Measurements from ENCODE around the gene HTT. TPM values are rescaled to one million over a fixed set of nuclear protein-coding genes. Genes with fewer than 3 reads are reported as not detected.

The HTT gene
- total and polyA plus RNA-seq, 10 of the 15 experiments (the other 5 are each of a cell fraction or from before 2014, with no cell fraction given) = 3.3 to 113 (median 43.3) TPM

DNA sequence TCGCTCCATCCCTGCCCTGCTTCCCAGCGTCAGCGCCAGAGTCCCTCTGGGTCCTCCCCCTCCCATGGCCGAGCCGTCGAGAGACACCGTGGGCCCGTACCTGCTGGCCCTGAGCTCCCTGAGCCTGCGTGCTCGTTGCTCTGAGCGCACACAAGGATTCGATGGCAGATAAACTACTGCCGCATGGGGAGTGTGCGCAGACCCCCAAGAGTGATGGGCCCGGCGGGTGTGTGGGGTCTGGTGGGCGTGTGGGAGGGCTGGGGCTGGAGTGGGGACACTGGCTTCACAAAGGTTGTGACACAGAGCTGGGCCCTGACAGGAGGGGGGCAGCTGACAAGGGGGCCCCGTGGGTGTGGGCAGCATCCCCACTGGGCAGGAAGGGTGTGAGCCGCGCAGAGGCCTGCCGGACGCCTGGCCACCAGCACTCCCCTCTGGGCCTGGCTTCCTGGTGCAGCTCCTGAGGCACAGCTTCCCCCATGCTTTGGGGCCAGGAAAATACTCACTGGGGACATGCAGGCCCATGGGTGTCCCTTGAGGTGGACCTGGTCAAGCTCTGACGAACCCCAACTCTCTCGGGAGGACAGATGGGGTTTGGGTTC, 213.6 kb downstream of the HTT start (continued):
- no peak for TF ChIP-seq EP300 (IDR thresholded peaks at IDR 0.05; ENCODE audit: borderline replicate concordance in 1 of 2, control insufficient read depth in 1 of 2, low read depth in 2 of 2, low read length in 2 of 2)
- TF ChIP-seq, protein P1, sequence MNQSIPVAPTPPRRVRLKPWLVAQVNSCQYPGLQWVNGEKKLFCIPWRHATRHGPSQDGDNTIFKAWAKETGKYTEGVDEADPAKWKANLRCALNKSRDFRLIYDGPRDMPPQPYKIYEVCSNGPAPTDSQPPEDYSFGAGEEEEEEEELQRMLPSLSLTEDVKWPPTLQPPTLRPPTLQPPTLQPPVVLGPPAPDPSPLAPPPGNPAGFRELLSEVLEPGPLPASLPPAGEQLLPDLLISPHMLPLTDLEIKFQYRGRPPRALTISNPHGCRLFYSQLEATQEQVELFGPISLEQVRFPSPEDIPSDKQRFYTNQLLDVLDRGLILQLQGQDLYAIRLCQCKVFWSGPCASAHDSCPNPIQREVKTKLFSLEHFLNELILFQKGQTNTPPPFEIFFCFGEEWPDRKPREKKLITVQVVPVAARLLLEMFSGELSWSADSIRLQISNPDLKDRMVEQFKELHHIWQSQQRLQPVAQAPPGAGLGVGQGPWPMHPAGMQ (IDR thresholded peaks at IDR 0.05; ENCODE audit: borderline replicate concordance) = no peak
- no peak for TF ChIP-seq ZZZ3 (IDR thresholded peaks at IDR 0.05; ENCODE audit: control insufficient read depth, insufficient read length, low read depth)
- TF ChIP-seq NFXL1 (IDR thresholded peaks at IDR 0.05; ENCODE audit: borderline replicate concordance) = no peak
- no peak for TF ChIP-seq HDAC2 (IDR thresholded peaks at IDR 0.05)
- TF ChIP-seq SMC3 (IDR thresholded peaks at IDR 0.05; ENCODE audit: borderline replicate concordance, low read length) = no peak

DNA sequence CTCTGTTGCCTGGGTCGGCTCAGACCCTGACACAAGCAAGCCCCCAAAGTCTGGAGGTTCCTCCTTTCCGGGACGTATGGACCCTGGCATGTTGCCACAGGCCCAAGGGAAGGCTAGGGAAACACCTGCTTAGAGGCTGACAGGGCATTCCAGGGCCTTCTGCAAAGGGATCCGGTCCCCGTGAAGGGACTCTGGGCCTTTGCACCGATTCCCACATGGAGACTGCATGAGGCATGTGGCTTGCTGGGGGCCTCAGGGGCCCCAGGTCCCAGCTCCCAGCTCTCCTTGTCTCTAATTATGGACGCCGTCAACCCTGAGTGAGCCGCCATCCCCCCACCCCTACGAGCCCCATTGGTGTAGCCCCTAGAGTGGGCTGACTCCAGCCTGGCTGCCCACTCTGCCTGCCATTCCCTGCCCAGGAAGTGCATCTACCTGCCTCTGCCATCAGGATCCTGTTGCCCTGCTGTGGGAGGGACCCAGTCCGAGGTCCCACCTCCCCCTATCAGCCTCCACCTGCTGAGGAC, 214.2 kb downstream of the HTT start:
- in situ Hi-C loops (cut with MboI) (no loop called here), intact Hi-C loops (cut with micrococcal nuclease; ENCODE audit: unreplicated experiment) (no loop called here)
- CTCF ChIA-PET = no interaction called here

More for the DNA sequence above, 214.2 kb downstream of the HTT start:
- H3K27ac ChIP-seq (ENCODE audit: control insufficient read depth, insufficient read depth) = no peak overlapping the region
- H3K4me1 ChIP-seq (ENCODE audit: control insufficient read depth, insufficient read depth, low read length) = peaks cover 25% of the 10 kb centered on the region
- peaks cover 2 to 7% of the 10 kb centered on the region in 2 experiments; a peak in 2 of 4 replicates for H3K27me3 ChIP-seq (replicated peaks in 1 of 2; ENCODE audit: control insufficient read depth in 2 of 2, insufficient read depth in 2 of 2, low read length in 1 of 2)
- no TSS peak for BruUV-seq (replicated peaks)
- H3K36me3 ChIP-seq (ENCODE audit: control insufficient read depth in 2 of 2, insufficient read depth in 2 of 2, low read length in 1 of 2) = no peaks in the 10 kb centered on the region
- TF ChIP-seq MYC (IDR thresholded peaks at IDR 0.05; ENCODE audit: insufficient read depth, insufficient read length, insufficient replicate concordance, low read length, severe bottlenecking) (no peak), CREB1 (IDR thresholded peaks at IDR 0.05; ENCODE audit: low read depth) (no peak), POU2F2 (IDR thresholded peaks at IDR 0.05; ENCODE audit: borderline replicate concordance, low read depth, low read length) (no peak), IRF4 (IDR thresholded peaks at IDR 0.05; ENCODE audit: low read depth, low read length) (no peak)
- TF ChIP-seq, protein P2, sequence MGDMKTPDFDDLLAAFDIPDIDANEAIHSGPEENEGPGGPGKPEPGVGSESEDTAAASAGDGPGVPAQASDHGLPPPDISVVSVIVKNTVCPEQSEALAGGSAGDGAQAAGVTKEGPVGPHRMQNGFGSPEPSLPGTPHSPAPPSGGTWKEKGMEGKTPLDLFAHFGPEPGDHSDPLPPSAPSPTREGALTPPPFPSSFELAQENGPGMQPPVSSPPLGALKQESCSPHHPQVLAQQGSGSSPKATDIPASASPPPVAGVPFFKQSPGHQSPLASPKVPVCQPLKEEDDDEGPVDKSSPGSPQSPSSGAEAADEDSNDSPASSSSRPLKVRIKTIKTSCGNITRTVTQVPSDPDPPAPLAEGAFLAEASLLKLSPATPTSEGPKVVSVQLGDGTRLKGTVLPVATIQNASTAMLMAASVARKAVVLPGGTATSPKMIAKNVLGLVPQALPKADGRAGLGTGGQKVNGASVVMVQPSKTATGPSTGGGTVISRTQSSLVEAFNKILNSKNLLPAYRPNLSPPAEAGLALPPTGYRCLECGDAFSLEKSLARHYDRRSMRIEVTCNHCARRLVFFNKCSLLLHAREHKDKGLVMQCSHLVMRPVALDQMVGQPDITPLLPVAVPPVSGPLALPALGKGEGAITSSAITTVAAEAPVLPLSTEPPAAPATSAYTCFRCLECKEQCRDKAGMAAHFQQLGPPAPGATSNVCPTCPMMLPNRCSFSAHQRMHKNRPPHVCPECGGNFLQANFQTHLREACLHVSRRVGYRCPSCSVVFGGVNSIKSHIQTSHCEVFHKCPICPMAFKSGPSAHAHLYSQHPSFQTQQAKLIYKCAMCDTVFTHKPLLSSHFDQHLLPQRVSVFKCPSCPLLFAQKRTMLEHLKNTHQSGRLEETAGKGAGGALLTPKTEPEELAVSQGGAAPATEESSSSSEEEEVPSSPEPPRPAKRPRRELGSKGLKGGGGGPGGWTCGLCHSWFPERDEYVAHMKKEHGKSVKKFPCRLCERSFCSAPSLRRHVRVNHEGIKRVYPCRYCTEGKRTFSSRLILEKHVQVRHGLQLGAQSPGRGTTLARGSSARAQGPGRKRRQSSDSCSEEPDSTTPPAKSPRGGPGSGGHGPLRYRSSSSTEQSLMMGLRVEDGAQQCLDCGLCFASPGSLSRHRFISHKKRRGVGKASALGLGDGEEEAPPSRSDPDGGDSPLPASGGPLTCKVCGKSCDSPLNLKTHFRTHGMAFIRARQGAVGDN (IDR thresholded peaks at IDR 0.05) = no peak
- TF ChIP-seq, protein P3, sequence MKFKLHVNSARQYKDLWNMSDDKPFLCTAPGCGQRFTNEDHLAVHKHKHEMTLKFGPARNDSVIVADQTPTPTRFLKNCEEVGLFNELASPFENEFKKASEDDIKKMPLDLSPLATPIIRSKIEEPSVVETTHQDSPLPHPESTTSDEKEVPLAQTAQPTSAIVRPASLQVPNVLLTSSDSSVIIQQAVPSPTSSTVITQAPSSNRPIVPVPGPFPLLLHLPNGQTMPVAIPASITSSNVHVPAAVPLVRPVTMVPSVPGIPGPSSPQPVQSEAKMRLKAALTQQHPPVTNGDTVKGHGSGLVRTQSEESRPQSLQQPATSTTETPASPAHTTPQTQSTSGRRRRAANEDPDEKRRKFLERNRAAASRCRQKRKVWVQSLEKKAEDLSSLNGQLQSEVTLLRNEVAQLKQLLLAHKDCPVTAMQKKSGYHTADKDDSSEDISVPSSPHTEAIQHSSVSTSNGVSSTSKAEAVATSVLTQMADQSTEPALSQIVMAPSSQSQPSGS (IDR thresholded peaks at IDR 0.05; ENCODE audit: low read length) = no peak
- WGBS (ENCODE audit: insufficient coverage, insufficient replicate concordance, low lambda C conversion rate, missing lambda C conversion rate) = 55% methylated on average over 11 of the region's 11 CpGs
- H3K4me2 ChIP-seq (ENCODE audit: control insufficient read depth, insufficient read depth) = no peak overlapping the region
- FAIRE-seq = no peak
- POLR2A ChIA-PET = no interaction called here
- no peak for DNase-seq (ENCODE audit: low read depth, low spot score)
- RAD21 ChIA-PET (ENCODE audit: unreplicated experiment) = no interaction called here
- SMC1A ChIA-PET (ENCODE audit: uncharacterized antibody, unreplicated experiment) = interaction anchor here (1.2 kb wide), 1 partner anchor 59 kb away, joined by 3 read pairs; no protein-coding TSS in a partner anchor
- H3K9ac ChIP-seq (ENCODE audit: control insufficient read depth, insufficient read depth, low read length) = no peak overlapping the region
- H3K79me2 ChIP-seq (ENCODE audit: control insufficient read depth, insufficient read depth, low read length) = no peaks in the 10 kb centered on the region
- no peak overlapping the region for H3K4me3 ChIP-seq
- no peak overlapping the region for H2AFZ ChIP-seq (ENCODE audit: control insufficient read depth, low read depth, low read length)
- no peaks in the 10 kb centered on the region; the same call in 2 of the 3 replicates for H3K9me3 ChIP-seq (replicated peaks; ENCODE audit: control insufficient read depth, insufficient read depth, low read length)
- no peaks in the 10 kb centered on the region for H4K20me1 ChIP-seq (ENCODE audit: control insufficient read depth, insufficient read depth)
- no peak for ATAC-seq

Data from GM12878 (cell line).